Ramos (cell line): ENCODE measurements around the gene TMEM51.

Experiments
- in situ Hi-C: fragments of 300-500 bp; cut with MboI; formaldehyde crosslinking; loops from one replicate; pipeline ENCODE4 v1.14.3; 2022; ENCODE audit warnings: low sequenced_read_pairs; ENCODE audit not compliant: unreplicated experiment

Gene TMEM51, protein sequence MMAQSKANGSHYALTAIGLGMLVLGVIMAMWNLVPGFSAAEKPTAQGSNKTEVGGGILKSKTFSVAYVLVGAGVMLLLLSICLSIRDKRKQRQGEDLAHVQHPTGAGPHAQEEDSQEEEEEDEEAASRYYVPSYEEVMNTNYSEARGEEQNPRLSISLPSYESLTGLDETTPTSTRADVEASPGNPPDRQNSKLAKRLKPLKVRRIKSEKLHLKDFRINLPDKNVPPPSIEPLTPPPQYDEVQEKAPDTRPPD

GRCh38 chr1:15153184-15153841 lies at the start of gene TMEM51:
Gene TMEM51 (plus strand): TSS chr1:15153747. CDS start chr1:15215088, 61,341 bp downstream.
- in situ Hi-C loops: no loop called here

- in situ Hi-C loops: no loop called here
These were observed 49.6 kb upstream of the TMEM51 start for GRCh38 chr1:15103906-15104305.

- in situ Hi-C loops: no loop called here
These were observed 48.8 kb upstream of the TMEM51 start for GRCh38 chr1:15104768-15105167.

GRCh38 chr1:15106608-15107007 lies 46.9 kb upstream of the TMEM51 start:
- in situ Hi-C loops: no loop called here

DNA sequence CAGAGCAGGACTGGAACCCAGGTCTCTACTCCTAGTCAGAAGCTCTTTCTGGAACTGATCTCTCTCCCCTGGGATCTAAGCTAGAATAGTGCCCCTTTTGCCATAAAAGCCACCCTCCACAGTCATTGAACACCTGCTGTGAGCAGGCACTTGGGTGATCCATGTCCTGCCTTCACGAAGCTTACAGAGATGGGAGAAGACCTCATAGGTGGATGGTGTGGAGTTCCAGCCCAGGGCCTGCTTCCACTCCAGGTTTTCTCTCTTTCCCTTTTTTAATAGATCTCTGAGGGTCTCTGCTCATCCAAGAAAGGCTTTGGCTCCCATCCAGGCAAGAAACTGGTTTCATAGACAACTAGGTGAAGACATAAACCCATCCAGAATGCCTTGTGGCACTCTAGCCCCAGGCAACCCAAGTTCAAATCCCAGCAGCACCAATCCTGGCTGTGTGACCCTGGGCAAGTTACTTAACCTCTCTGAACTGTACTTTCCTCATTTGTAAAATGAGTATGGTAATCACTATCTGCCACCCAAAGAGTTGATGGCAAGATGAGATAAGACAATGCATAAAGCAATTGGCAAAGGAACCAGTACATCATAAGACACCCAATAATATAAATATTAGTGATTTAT lies 46.4 kb upstream of the TMEM51 start:
- in situ Hi-C loops: no loop called here

- in situ Hi-C loops: no loop called here
These were observed 45.6 kb upstream of the TMEM51 start for GRCh38 chr1:15107911-15108310.

DNA sequence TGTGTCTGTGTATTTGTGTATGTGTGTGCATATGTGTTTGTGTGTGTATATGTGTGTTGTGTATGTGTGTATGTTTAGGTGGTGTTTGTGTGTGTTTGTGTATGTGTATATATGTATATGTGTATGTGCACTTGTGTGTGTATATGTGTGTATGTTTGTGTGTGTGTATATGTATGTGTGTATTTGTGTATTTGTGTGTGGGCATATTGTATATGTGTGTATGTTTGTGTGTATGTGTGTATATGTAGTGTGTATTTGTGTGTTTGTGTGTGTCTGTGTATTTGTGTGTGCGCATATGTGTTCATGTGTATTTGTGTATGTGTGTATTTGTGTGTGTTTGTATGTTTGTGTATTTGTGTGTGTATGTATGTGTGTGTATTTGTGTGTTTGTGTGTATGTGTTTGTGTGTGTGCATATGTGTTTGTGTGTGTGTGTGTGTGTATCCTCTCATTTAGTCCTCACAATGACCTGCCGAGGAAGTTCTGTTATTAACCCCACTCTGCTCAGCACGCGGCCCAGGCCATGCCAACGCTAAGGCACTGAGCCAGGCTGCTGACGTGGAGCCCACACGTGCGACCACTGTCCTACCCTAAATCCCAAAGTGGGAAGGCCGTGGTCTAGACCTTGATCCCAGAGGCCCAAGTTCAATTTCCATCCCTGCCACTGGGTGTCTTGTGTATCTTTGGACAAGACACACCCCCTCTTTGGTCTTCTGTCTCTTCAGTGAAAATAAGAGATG lies 43.2 kb upstream of the TMEM51 start:
- in situ Hi-C loops: no loop called here

- in situ Hi-C loops: no loop called here
These were observed 42.7 kb upstream of the TMEM51 start for GRCh38 chr1:15110867-15111230.

DNA sequence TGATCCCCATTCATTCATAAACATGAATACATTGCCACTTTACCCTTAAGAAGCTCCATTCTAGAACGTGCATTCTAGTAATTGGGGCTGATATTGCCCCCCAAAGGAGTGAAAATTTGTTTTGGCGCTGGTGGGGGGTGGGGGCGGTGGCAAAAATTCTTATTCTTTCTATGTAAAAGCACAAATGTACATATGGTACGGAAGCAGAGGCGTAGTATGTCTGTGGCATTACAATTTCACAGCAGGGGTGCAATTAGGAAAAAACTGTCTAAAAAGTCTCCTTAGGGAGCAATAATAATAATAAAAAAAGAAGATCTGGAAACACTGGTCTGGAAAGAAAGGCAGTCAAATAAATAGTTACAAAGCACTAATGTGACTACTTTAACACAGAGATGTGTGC lies 40.4 kb upstream of the TMEM51 start:
- in situ Hi-C loops: no loop called here

GRCh38 chr1:15114884-15115283 lies 38.7 kb upstream of the TMEM51 start:
- in situ Hi-C loops: no loop called here

- in situ Hi-C loops: no loop called here
These were observed 37.8 kb upstream of the TMEM51 start for GRCh38 chr1:15115542-15116330.

DNA sequence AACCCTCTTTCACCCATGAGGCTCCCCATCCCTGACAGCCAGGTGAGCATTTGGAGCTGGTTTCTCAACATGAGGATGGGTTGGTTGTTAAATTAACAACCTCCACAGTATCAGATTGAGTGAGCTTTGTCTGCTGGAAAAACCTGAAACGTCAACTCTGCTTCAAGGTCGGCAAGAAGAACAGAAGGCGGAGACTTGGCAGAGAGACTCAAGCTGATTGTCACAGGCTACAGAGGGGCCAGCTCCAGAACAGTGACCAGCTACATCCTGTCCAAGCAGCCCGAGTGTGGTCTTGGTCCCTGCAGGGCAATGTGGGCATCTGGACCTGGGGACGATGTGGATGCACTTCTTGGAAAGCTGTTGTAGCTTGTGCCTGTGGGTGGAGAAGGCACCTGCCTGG lies 36.6 kb upstream of the TMEM51 start:
- in situ Hi-C loops: no loop called here

GRCh38 chr1:15117671-15118325 lies 35.7 kb upstream of the TMEM51 start:
- in situ Hi-C loops: no loop called here

GRCh38 chr1:15118579-15118978 lies 35.0 kb upstream of the TMEM51 start:
- in situ Hi-C loops: no loop called here

DNA sequence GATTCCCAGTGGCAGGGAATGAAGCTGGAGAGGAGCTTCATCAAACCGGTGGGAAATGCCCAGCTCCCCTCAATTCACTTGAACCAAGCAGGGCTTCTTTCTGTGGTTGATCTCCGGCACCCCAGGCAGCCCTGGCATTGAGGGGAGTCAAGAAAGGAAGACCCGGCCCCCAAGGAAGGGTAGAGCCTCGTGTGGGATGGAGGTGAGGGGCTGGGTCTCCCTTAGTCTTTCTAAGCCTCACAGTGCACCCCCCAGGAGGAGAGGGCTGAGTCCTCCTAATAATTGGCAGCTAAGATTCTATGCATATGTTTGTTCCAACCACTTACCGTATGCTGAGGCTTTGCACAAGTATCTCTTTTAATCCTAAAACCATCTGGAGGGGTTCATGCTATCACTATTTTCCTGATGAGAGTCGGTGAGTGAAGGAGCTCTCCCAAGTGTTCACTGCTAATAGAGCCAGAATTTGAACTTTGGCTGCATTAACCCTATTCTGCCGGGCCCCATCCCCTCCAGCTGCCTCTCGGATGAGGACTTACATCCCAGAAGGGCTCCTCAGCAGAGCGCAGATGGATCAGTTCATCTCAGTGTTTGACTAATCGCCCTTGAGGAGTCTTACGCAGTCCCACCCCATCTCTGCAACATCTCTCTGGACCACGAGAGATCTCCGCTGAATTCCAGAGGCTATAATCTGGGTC lies 33.1 kb upstream of the TMEM51 start:
- in situ Hi-C loops: no loop called here

DNA sequence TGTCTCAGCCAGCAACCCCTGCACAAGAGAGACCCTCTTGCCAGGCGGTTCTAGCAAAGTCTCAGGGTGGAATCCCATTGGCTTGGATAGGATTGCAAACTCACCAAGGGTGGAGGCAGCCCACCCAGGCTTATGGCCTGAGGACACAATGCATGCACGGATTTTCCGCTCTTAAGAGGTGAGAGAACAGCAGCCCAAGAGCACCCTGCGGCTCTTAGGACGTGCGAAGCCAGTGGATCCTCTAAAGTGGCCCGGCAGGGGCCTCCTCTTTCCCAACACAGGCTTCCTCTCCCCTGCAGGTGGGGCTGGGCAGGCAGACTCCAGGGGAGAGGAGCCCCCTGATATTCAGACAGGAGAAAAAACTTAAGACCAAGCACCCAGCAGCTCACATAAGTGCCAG lies 31.2 kb upstream of the TMEM51 start:
- in situ Hi-C loops: no loop called here

GRCh38 chr1:15123270-15123669 lies 30.3 kb upstream of the TMEM51 start:
- in situ Hi-C loops: no loop called here

- in situ Hi-C loops: no loop called here
These were observed 29.6 kb upstream of the TMEM51 start for GRCh38 chr1:15123925-15124324.
